Measurements from ENCODE around the gene WDR81. TPM values are rescaled to one million over a fixed set of nuclear protein-coding genes. Genes with fewer than 3 reads are reported as not detected.

WDR81 gene
- total and polyA plus RNA-seq, 10 of the 15 experiments (the other 5 are each of a cell fraction or from before 2014, with no cell fraction given): 0.13 to 22.4 (median 7.3) TPM; not detected in 1

GRCh38 chr17:1714980-1715802 is 9.3 kb upstream of the WDR81 start:
- no peak overlapping the region for H2AFZ ChIP-seq (ENCODE audit: control insufficient read depth, low read depth, low read length)
- no peaks in the 10 kb centered on the region for H3K9me3 ChIP-seq (replicated peaks; ENCODE audit: control insufficient read depth, insufficient read depth, low read length)
- TF ChIP-seq, protein P1, sequence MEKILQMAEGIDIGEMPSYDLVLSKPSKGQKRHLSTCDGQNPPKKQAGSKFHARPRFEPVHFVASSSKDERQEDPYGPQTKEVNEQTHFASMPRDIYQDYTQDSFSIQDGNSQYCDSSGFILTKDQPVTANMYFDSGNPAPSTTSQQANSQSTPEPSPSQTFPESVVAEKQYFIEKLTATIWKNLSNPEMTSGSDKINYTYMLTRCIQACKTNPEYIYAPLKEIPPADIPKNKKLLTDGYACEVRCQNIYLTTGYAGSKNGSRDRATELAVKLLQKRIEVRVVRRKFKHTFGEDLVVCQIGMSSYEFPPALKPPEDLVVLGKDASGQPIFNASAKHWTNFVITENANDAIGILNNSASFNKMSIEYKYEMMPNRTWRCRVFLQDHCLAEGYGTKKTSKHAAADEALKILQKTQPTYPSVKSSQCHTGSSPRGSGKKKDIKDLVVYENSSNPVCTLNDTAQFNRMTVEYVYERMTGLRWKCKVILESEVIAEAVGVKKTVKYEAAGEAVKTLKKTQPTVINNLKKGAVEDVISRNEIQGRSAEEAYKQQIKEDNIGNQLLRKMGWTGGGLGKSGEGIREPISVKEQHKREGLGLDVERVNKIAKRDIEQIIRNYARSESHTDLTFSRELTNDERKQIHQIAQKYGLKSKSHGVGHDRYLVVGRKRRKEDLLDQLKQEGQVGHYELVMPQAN (conservative IDR thresholded peaks at IDR 0.05): no peak
- no peak for TF ChIP-seq RFX5 (IDR thresholded peaks at IDR 0.05; ENCODE audit: low read depth, low read length)
- peak; percentile 27; the same call in 1 of the 2 replicates for TF ChIP-seq POLR2A (IDR thresholded peaks at IDR 0.05; ENCODE audit: low read depth, low read length)
- intact Hi-C loops (cut with micrococcal nuclease; ENCODE audit: unreplicated experiment): loop anchor here (5.0 kb wide), 2 partner anchors 48 to 153 kb away; partner anchors contain the start of gene PITPNA
- ATAC-seq: no peak
- POLR2A ChIA-PET: interaction anchor here (1.4 to 2.3 kb wide), 4 partner anchors 71 to 149 kb away, joined by 3 to 18 read pairs (median 6); no protein-coding TSS in a partner anchor
- peak overlapping the region; percentile 48 for H3K9ac ChIP-seq (ENCODE audit: control insufficient read depth, insufficient read depth, low read length)
- WGBS (ENCODE audit: insufficient coverage, insufficient replicate concordance, low lambda C conversion rate, missing lambda C conversion rate): 19% methylated on average over 19 of the region's 32 CpGs
- H4K20me1 ChIP-seq (ENCODE audit: control insufficient read depth, insufficient read depth): no peaks in the 10 kb centered on the region
- peaks cover 4% of the 10 kb centered on the region for H3K4me1 ChIP-seq (ENCODE audit: control insufficient read depth, insufficient read depth, low read length)
- CTCF ChIA-PET: interaction anchor here (1.0 to 11.0 kb wide), 9 partner anchors 16 to 340 kb away, joined by 3 to 232 read pairs (median 8); partner anchors contain the start of genes HIC1, PRPF8, RILP and RPA1
- peak overlapping the region; percentile 90 for H3K4me2 ChIP-seq (ENCODE audit: control insufficient read depth, insufficient read depth)
- SMC1A ChIA-PET (ENCODE audit: uncharacterized antibody, unreplicated experiment): interaction anchor here (1.4 to 2.5 kb wide), 3 partner anchors 120 to 155 kb away, joined by 3 to 15 read pairs (median 9); no protein-coding TSS in a partner anchor
- DNase-seq (ENCODE audit: low read depth, low spot score): no peak
- H3K27ac ChIP-seq (ENCODE audit: control insufficient read depth, insufficient read depth): no peak overlapping the region
- H3K79me2 ChIP-seq (ENCODE audit: control insufficient read depth, insufficient read depth, low read length): peaks cover 7% of the 10 kb centered on the region
- RAD21 ChIA-PET (ENCODE audit: unreplicated experiment): interaction anchor here (1.1 to 4.1 kb wide), 10 partner anchors 21 to 589 kb away, joined by 3 to 25 read pairs (median 8); partner anchors contain the start of genes SMG6 and SRR
- in situ Hi-C loops (cut with MboI): no loop called here
- H3K27me3 ChIP-seq (replicated peaks in 1 of 2; ENCODE audit: control insufficient read depth in 2 of 2, insufficient read depth in 2 of 2, low read length in 1 of 2): peaks cover 0 to 3% of the 10 kb centered on the region in 2 experiments; a peak in 1 of 4 replicates
- FAIRE-seq: no peak
- H3K36me3 ChIP-seq (ENCODE audit: control insufficient read depth in 2 of 2, insufficient read depth in 2 of 2, low read length in 1 of 2): peaks cover 0 to 7% of the 10 kb centered on the region in 2 experiments; a peak in 2 of 4 replicates
- no TSS peak for BruUV-seq (replicated peaks)
- H3K4me3 ChIP-seq: peak overlapping the region; percentile 98; the same call in 1 of the 2 replicates

All from GM12878 (cell line).